Muscle of leg (tissue), 11 donors: Measurements from ENCODE around the gene TMEM255A. TPM values are rescaled to one million over a fixed set of nuclear protein-coding genes. Genes with fewer than 3 reads are reported as not detected.
A peak's percentile ranks its signal among the peaks of the same experiment; 100 is the strongest.

Experiments used
- DNase-seq: peaks from one replicate; pipeline ENCODE4 v3.0.0; 2013
- H3K27ac ChIP-seq: one replicate; pipeline ENCODE4 v1.5.1; 2013; ENCODE audit warnings: mild to moderate bottlenecking, low read length, control low read depth
- H3K27me3 ChIP-seq: one replicate; pipeline ENCODE4 v1.6.1; 2013; ENCODE audit warnings: low read length; ENCODE audit not compliant: control insufficient read depth, insufficient read depth
- H3K36me3 ChIP-seq: one replicate; pipeline ENCODE4 v1.6.1; 2013; ENCODE audit warnings: low read length; ENCODE audit not compliant: control insufficient read depth, insufficient read depth
- H3K4me1 ChIP-seq: one replicate; pipeline ENCODE4 v1.6.1; 2013; ENCODE audit warnings: low read length; ENCODE audit not compliant: control insufficient read depth, insufficient read depth
- H3K4me3 ChIP-seq: one replicate; pipeline ENCODE4 v1.5.1; 2013; ENCODE audit warnings: low read length, control low read depth
- H3K9me3 ChIP-seq: replicated peaks from 2 replicates; pipeline ENCODE4 v1.6.1; 2013; ENCODE audit warnings: low read depth, low read length; ENCODE audit not compliant: control insufficient read depth
- WGBS: methylation state at CpG from one replicate; pipeline ENCODE4 v1.1.5; 2013; ENCODE audit warnings: missing lambda C conversion rate; ENCODE audit not compliant: insufficient coverage; 5-methylcytosine and 5-hydroxymethylcytosine counted together
- polyA plus RNA-seq, 8 donors: library from polyadenylated mRNA; unstranded; fragments of 120-200 nt; gene quantifications; one replicate each; pipeline versions ENCODE4 v1.2.1 to v1.2.3, GENCODE V29; 2013; ENCODE audit warnings: inconsistent platforms in 1 of 8, low replicate concordance in 1 of 8; ENCODE audit not compliant: insufficient read length in 8 of 8, insufficient read depth in 1 of 8
- total RNA-seq: library from RNA; stranded (reverse); fragments of 120-200 nt; gene quantifications from one replicate; pipeline ENCODE4 v1.2.4, GENCODE V29; 2013

Gene TMEM255A
- total and polyA plus RNA-seq, 9 donors, result 3.3 to 15.5 (median 11.5) TPM

DNA sequence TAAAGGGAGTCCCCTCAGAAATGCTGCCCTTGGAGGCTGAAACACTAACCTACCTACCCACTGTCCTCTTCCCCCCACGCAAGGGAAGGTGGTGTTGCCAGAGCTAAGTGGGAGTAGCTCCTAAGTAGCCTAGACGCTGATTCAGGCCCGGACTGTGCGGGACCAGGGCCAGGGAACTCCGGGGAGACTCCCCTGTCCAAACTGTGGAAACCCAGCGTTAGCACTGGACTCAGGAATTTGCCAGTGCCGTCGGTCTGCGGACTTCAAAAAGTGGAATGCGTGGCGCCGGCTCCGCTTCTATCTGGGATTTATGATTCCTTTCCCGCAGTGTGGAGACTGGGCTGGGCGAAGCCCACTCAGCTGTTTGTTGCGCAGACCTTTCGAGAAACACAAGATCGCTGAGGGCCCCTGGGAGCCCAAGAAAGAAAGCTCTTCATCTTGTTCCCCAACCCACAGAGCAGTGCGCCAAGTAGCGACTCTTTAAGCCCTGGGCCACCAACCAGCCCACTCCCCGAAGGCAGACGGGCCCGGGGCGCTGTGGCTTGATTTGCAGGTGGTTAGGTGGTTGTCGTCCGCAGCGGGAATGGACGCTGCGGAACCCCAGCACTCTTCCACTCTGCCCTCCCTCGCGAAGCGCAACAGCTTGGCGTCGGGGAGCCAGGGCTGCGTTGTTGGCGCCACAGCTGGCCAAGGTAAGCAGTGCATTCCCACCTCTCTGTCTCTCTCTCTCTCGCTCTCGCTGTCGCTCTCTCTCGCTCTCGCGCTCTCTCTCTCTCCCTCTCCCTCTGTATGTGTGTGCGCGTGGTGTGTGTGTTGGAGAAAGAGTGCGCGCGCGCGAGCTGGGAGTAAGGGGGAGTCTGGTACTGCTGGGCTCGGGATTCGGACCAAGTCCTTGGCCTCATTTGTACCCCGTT, 2.0 kb downstream of the TMEM255A start:
- Histone ChIP-seq H3K36me3 (no peaks in the 10 kb centered on the region), H3K27ac (no peak overlapping the region), H3K4me3 (peak overlapping the region; percentile 37), H3K4me1 (peaks cover 16% of the 10 kb centered on the region), H3K9me3 (no peaks in the 10 kb centered on the region), H3K27me3 (peaks cover 54% of the 10 kb centered on the region)
- DNase-seq, result peak; percentile 76
- WGBS, result 40% methylated on average over 32 of the region's 52 CpGs

DNA sequence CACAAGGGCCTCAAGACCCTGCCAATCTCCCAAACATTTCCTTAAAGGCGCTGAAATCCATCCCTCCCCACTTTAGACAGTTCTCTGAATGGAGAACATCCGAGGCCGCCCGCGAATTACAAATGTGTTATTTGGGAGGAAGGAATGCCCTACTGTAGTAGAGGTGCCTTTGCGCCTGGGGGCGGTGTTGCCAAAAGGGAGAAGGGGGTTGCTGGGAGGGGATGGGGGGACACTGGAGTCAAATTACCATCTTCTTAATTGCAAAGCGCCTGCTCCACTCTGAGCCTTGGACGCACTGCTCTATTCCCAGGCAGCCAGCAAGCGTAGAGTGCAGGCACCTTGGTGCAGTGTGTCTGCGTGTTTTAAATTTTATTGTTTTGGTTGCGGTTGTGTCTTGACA, 2.7 kb downstream of the TMEM255A start:
- peaks cover 16% of the 10 kb centered on the region for H3K4me1 ChIP-seq
- WGBS, result no CpG with 5 or more reads among the region's 12 CpGs
- no peak overlapping the region for H3K4me3 ChIP-seq
- no peak overlapping the region for H3K27ac ChIP-seq
- H3K36me3 ChIP-seq, result no peaks in the 10 kb centered on the region
- peaks cover 57% of the 10 kb centered on the region for H3K27me3 ChIP-seq
- no peaks in the 10 kb centered on the region for H3K9me3 ChIP-seq
- DNase-seq, result peak; percentile 31

DNA sequence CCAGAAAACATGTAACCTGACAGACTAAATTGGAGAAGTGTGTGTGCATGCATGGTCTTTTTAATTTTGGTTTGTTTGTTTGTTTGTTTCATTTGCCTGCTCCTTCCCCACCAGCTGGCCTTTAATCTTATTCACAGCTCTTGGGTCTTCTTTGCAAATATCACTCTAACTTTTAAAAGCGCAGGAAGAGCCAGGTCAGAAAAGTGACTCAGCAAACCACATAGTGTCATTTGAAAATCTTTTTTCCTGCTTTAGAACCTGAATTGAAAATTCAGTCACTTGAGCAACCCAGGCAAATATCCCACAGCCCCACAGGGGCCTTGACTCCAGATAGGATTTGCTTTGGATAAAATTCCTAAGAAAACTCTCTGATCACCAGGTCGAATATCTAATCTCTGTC, 4.6 kb downstream of the TMEM255A start:
- no peak overlapping the region for H3K27ac ChIP-seq
- no peak overlapping the region for H3K4me3 ChIP-seq
- no peaks in the 10 kb centered on the region for H3K36me3 ChIP-seq
- WGBS, result 63% methylated on average over 1 of the region's 2 CpGs
- peaks cover 16% of the 10 kb centered on the region for H3K4me1 ChIP-seq
- DNase-seq, result no peak
- H3K27me3 ChIP-seq, result peaks cover 54% of the 10 kb centered on the region
- H3K9me3 ChIP-seq, result no peaks in the 10 kb centered on the region

DNA sequence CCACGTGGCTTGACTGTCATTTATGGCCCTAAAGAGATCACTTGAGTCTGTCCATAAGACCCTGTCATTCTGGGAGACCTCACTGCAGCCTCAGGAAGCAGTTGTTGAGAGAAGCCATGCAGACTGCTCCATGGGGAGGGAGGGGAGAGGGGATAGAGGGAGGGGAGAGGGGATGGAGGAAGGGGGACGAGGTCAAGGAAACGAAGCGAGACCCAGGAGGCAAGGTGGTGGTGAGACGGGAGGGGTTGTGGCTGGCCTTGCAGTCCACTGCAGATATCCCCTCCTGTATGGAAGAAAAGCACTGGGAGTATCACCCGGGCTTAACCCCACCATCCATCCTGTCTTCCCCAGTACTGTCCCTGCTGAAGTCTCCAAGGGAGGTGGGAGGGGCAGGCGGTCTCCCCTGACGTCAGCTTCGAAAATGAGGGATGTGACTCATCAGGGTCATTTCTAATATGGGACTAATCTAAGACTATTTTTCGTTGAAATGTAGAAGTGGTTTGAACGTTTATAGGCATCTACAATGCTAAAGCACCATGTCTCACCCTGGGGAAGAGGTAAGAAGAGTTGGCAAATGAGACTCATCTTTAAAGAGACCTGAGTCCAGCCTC, 5.6 kb downstream of the TMEM255A start:
- Histone ChIP-seq H3K4me3 (no peak overlapping the region), H3K27ac (no peak overlapping the region), H3K4me1 (peaks cover 12% of the 10 kb centered on the region), H3K9me3 (no peaks in the 10 kb centered on the region), H3K27me3 (peaks cover 48% of the 10 kb centered on the region), H3K36me3 (no peaks in the 10 kb centered on the region)
- no peak for DNase-seq
- WGBS, result 0% methylated on average over 1 of the region's 11 CpGs

DNA sequence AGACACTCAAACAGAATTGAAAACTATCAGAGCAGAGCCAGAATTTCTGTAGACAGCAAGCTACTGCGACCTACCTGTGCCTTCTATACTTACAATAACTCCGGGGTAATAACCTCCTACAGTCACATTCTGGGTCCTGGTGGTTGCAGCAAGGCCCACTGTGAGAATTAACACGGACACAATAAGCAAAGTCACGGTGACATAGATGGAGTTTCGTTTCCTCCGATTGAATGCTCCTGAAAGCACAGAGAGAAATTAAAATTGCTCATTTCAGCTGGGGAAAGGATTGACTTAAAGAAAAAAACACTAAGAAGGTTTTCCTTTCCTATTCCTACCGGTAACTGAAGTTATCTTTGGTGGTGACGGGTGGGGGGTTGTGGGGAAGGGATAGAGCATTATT, 7.0 kb downstream of the TMEM255A start:
- Histone ChIP-seq H3K27ac (no peak overlapping the region), H3K9me3 (no peaks in the 10 kb centered on the region)
- 50% methylated on average over 1 of the region's 8 CpGs for WGBS

DNA sequence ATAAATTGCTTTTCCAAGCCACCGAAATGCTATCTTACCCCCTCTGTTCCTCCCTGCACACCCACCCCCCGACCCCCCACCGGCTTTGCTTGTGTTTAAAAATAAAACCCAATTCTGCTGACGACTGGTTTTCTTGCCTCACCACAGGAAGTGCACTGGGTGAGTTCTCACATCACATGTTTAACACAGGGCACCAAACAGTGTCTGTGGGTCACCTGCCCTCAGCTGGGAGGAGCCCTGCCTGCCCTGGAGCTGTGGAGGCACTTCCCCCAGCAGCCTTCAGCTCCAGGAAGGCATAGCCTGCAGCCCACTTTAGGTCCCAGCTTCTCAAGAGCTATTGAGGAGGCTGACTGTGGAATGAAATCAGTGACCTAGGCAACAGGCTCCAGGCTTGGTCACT, 8.8 kb downstream of the TMEM255A start:
- no peaks in the 10 kb centered on the region for H3K4me1 ChIP-seq
- H3K9me3 ChIP-seq, result no peaks in the 10 kb centered on the region
- peaks cover 22% of the 10 kb centered on the region for H3K27me3 ChIP-seq
- H3K27ac ChIP-seq, result no peak overlapping the region
- H3K4me3 ChIP-seq, result no peak overlapping the region
- 11% methylated on average over 2 of the region's 4 CpGs for WGBS
- no peaks in the 10 kb centered on the region for H3K36me3 ChIP-seq
- peak; percentile 27 for DNase-seq

More for the DNA sequence above, 7.0 kb downstream of the TMEM255A start:
- no peak overlapping the region for H3K4me3 ChIP-seq
- H3K36me3 ChIP-seq, result no peaks in the 10 kb centered on the region
- H3K27me3 ChIP-seq, result peaks cover 36% of the 10 kb centered on the region
- no peak for DNase-seq
- H3K4me1 ChIP-seq, result peaks cover 4% of the 10 kb centered on the region

DNA sequence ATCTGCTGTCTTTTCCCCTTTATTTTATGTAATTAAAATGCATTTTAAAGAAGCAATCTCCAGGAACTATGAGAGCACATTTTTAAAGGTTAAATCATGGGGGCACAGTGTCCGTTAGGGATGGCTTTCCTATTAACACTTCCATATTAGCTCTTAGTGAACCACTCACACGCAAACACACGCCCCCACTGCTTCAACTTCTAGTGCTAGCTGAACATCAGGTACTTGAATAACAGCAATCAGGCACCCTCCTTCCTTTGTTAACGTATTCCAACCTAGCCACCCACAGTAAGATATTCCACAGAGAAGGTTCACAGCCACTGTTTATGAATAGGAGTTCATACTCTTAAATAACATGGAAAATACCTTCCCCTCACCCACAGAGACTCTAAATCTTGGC, 9.3 kb downstream of the TMEM255A start:
- no peak for DNase-seq
- H3K4me1 ChIP-seq, result no peaks in the 10 kb centered on the region
- H3K27me3 ChIP-seq, result peaks cover 22% of the 10 kb centered on the region
- no peak overlapping the region for H3K27ac ChIP-seq
- no peaks in the 10 kb centered on the region for H3K9me3 ChIP-seq
- no peak overlapping the region for H3K4me3 ChIP-seq
- 53% methylated on average over 2 of the region's 4 CpGs for WGBS
- no peaks in the 10 kb centered on the region for H3K36me3 ChIP-seq

DNA sequence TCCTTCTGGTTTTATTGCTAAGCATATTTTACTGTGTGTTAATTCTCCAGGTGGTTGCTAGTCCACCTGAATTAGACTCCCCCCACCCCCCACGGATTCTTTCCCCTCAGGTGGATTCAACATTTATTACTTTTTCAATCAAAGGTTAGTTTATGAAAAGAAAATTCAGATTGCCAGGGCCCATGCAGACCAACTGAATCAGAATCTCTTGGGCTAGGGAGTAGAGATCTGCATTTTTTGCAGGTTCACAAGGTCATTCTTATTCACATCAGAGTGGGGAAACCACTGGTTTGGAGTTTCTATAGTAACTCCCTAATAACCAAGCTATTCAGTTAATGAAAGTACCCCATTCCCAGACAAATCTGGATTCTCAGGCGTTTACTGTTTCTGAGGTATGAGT, 9.8 kb downstream of the TMEM255A start:
- H3K4me3 ChIP-seq, result no peak overlapping the region
- H3K36me3 ChIP-seq, result no peaks in the 10 kb centered on the region
- no peak overlapping the region for H3K27ac ChIP-seq
- H3K4me1 ChIP-seq, result no peaks in the 10 kb centered on the region
- no CpG with 5 or more reads among the region's 2 CpGs for WGBS
- DNase-seq, result no peak
- H3K9me3 ChIP-seq, result no peaks in the 10 kb centered on the region
- H3K27me3 ChIP-seq, result peaks cover 17% of the 10 kb centered on the region

DNA sequence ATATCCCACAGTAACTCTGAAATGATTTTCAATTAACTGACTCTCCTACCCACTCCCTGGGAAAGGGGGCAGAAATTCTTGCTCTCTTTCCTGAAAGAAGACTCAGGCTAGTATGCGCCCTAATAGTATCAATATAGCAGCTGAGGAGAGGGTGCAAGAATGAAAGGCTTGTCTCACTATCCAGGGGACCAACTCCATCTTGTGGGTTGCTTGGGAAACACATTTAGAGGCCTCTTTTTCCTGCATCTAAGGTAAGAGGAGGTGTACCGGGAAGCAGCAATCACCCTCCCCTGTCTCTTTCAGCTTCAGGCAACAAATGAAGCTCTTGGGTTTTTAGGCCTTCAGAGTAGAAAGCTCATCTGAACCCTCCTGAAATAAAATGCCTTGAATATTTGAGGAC, 11.3 kb downstream of the TMEM255A start:
- Histone ChIP-seq H3K36me3 (no peaks in the 10 kb centered on the region), H3K9me3 (no peaks in the 10 kb centered on the region), H3K27ac (no peak overlapping the region), H3K27me3 (peaks cover 9% of the 10 kb centered on the region), H3K4me1 (no peaks in the 10 kb centered on the region), H3K4me3 (no peak overlapping the region)
- no peak for DNase-seq
- no CpG with 5 or more reads among the region's 2 CpGs for WGBS

DNA sequence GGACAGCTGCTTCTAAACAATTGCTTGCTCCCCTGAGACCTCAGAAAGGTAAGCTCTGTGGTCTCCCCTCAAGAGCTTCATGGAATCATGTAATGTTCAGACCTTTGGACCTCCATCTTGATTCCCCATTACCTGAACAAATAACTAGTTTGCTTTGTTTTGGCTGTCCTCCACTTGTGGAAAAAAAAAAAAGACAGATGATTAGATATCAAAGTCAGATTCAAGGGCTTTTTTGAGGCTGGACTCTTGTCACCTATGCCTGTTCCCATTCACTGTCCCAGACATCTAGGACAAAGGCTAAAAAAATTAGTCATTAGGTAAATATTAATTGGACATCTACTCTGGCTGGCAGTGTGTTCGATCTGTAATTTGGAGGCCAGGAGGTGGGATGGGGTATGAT, 13.3 kb downstream of the TMEM255A start:
- Histone ChIP-seq H3K4me1 (no peaks in the 10 kb centered on the region), H3K27me3 (peaks cover 4% of the 10 kb centered on the region), H3K36me3 (no peaks in the 10 kb centered on the region), H3K4me3 (no peak overlapping the region), H3K27ac (no peak overlapping the region), H3K9me3 (no peaks in the 10 kb centered on the region)
- WGBS, result no CpG with 5 or more reads among the region's 1 CpG
- no peak for DNase-seq
